Measurements from ENCODE around the gene CSTF3.

Gene CSTF3

GRCh38 chr11:33044285-33044756 is 117.0 kb downstream of the CSTF3 start:
- H2BK120ac ChIP-seq (ENCODE audit: low read depth, low read length) = no peak overlapping the region
- no peak overlapping the region for H3K4me3 ChIP-seq (ENCODE audit: low read length in 2 of 2)
- H2BK5ac ChIP-seq (ENCODE audit: low read length) = no peak overlapping the region
- no peak overlapping the region for H4K91ac ChIP-seq (ENCODE audit: low read depth, low read length, poor library complexity)
- H3K79me1 ChIP-seq (ENCODE audit: low read depth, low read length) = no peaks in the 10 kb centered on the region
- no peak overlapping the region for H2BK15ac ChIP-seq (ENCODE audit: low read length)
- H3K14ac ChIP-seq (ENCODE audit: low read length) = no peak overlapping the region
- H3K23ac ChIP-seq (ENCODE audit: low read depth, low read length, poor library complexity) = no peak overlapping the region
- H3K4me1 ChIP-seq (ENCODE audit: control insufficient read depth in 2 of 2, insufficient read depth in 1 of 2, low read depth in 1 of 2, low read length in 2 of 2) = peaks cover 0 to 6% of the 10 kb centered on the region in 2 donors
- DNase-seq (ENCODE audit: low spot score) = no peak
- WGBS, 2 donors (ENCODE audit: extremely low coverage in 2 of 2, insufficient read length in 2 of 2, insufficient replicate concordance in 1 of 2) = no CpG with 5 or more reads among the region's 4 CpGs
- H3K27ac ChIP-seq (replicated peaks; ENCODE audit: low read length) = no peak overlapping the region
- H3K18ac ChIP-seq (ENCODE audit: low read length) = no peak overlapping the region
- no peak overlapping the region for H3K9ac ChIP-seq (ENCODE audit: low read depth, low read length, poor library complexity)
- H3K9me3 ChIP-seq (replicated peaks in 1 of 2; ENCODE audit: control insufficient read depth in 2 of 2, insufficient read depth in 1 of 2, low read depth in 1 of 2, low read length in 2 of 2) = peaks cover 0 to 14% of the 10 kb centered on the region in 2 donors
- H2BK12ac ChIP-seq (ENCODE audit: low read length) = no peak overlapping the region
- no peak overlapping the region for H4K8ac ChIP-seq (ENCODE audit: low read depth, low read length)
- no peak overlapping the region for H3K4ac ChIP-seq (ENCODE audit: low read length)
- H2AK5ac ChIP-seq (ENCODE audit: low read depth, low read length) = no peak overlapping the region
- no peaks in the 10 kb centered on the region for H3K27me3 ChIP-seq (ENCODE audit: control insufficient read depth in 3 of 3, insufficient read depth in 3 of 3, low read depth in 1 of 3, low read length in 3 of 3)
- H3K36me3 ChIP-seq (replicated peaks in 1 of 2; ENCODE audit: control insufficient read depth in 2 of 2, insufficient read depth in 2 of 2, low read length in 2 of 2) = peaks cover 0 to 58% of the 10 kb centered on the region in 2 donors
- no peak overlapping the region for H2AFZ ChIP-seq (ENCODE audit: low read length)
- H3K4me2 ChIP-seq (ENCODE audit: insufficient read depth, low read length, poor library complexity, severe bottlenecking) = no peak overlapping the region

GRCh38 chr11:33043221-33043830 is 118.0 kb downstream of the CSTF3 start:
- H2BK120ac ChIP-seq (ENCODE audit: low read depth, low read length) = no peak overlapping the region
- WGBS, 2 donors (ENCODE audit: extremely low coverage in 2 of 2, insufficient read length in 2 of 2, insufficient replicate concordance in 1 of 2) = no CpG with 5 or more reads among the region's 2 CpGs
- H2BK15ac ChIP-seq (ENCODE audit: low read length) = no peak overlapping the region
- H2BK12ac ChIP-seq (ENCODE audit: low read length) = no peak overlapping the region
- H4K91ac ChIP-seq (ENCODE audit: low read depth, low read length, poor library complexity) = no peak overlapping the region
- peaks cover 0 to 14% of the 10 kb centered on the region in 2 donors for H3K9me3 ChIP-seq (replicated peaks in 1 of 2; ENCODE audit: control insufficient read depth in 2 of 2, insufficient read depth in 1 of 2, low read depth in 1 of 2, low read length in 2 of 2)
- no peaks in the 10 kb centered on the region for H3K79me1 ChIP-seq (ENCODE audit: low read depth, low read length)
- H3K18ac ChIP-seq (ENCODE audit: low read length) = no peak overlapping the region
- H3K23ac ChIP-seq (ENCODE audit: low read depth, low read length, poor library complexity) = no peak overlapping the region
- no peak overlapping the region for H3K9ac ChIP-seq (ENCODE audit: low read depth, low read length, poor library complexity)
- peaks cover 0 to 6% of the 10 kb centered on the region in 2 donors for H3K4me1 ChIP-seq (ENCODE audit: control insufficient read depth in 2 of 2, insufficient read depth in 1 of 2, low read depth in 1 of 2, low read length in 2 of 2)
- H3K4me3 ChIP-seq (ENCODE audit: low read length in 2 of 2) = no peak overlapping the region
- H3K27ac ChIP-seq (replicated peaks; ENCODE audit: low read length) = no peak overlapping the region
- no peak overlapping the region for H2BK5ac ChIP-seq (ENCODE audit: low read length)
- no peak overlapping the region for H2AFZ ChIP-seq (ENCODE audit: low read length)
- H3K27me3 ChIP-seq (ENCODE audit: control insufficient read depth in 3 of 3, insufficient read depth in 3 of 3, low read depth in 1 of 3, low read length in 3 of 3) = no peaks in the 10 kb centered on the region
- DNase-seq (ENCODE audit: low spot score) = no peak
- H3K4ac ChIP-seq (ENCODE audit: low read length) = no peak overlapping the region
- H3K14ac ChIP-seq (ENCODE audit: low read length) = no peak overlapping the region
- peaks cover 0 to 54% of the 10 kb centered on the region in 2 donors for H3K36me3 ChIP-seq (replicated peaks in 1 of 2; ENCODE audit: control insufficient read depth in 2 of 2, insufficient read depth in 2 of 2, low read length in 2 of 2)
- H2AK5ac ChIP-seq (ENCODE audit: low read depth, low read length) = no peak overlapping the region
- H4K8ac ChIP-seq (ENCODE audit: low read depth, low read length) = no peak overlapping the region
- no peak overlapping the region for H3K4me2 ChIP-seq (ENCODE audit: insufficient read depth, low read length, poor library complexity, severe bottlenecking)

GRCh38 chr11:33040862-33041453 is 120.3 kb downstream of the CSTF3 start:
- no peak overlapping the region for H2AFZ ChIP-seq (ENCODE audit: low read length)
- H4K91ac ChIP-seq (ENCODE audit: low read depth, low read length, poor library complexity) = no peak overlapping the region
- H3K4ac ChIP-seq (ENCODE audit: low read length) = no peak overlapping the region
- peaks cover 0 to 32% of the 10 kb centered on the region in 2 donors for H3K36me3 ChIP-seq (replicated peaks in 1 of 2; ENCODE audit: control insufficient read depth in 2 of 2, insufficient read depth in 2 of 2, low read length in 2 of 2)
- no peak overlapping the region for H3K4me2 ChIP-seq (ENCODE audit: insufficient read depth, low read length, poor library complexity, severe bottlenecking)
- no peaks in the 10 kb centered on the region for H3K79me1 ChIP-seq (ENCODE audit: low read depth, low read length)
- no peak overlapping the region for H2BK120ac ChIP-seq (ENCODE audit: low read depth, low read length)
- DNase-seq (ENCODE audit: low spot score) = no peak
- peak overlapping the region in 1 of 2 donors; percentile 89 for H3K4me3 ChIP-seq (ENCODE audit: low read length in 2 of 2)
- H3K14ac ChIP-seq (ENCODE audit: low read length) = no peak overlapping the region
- no peak overlapping the region for H3K9ac ChIP-seq (ENCODE audit: low read depth, low read length, poor library complexity)
- no peak overlapping the region for H3K27ac ChIP-seq (replicated peaks; ENCODE audit: low read length)
- H3K23ac ChIP-seq (ENCODE audit: low read depth, low read length, poor library complexity) = no peak overlapping the region
- H2BK15ac ChIP-seq (ENCODE audit: low read length) = no peak overlapping the region
- no peak overlapping the region for H2BK5ac ChIP-seq (ENCODE audit: low read length)
- no peak overlapping the region for H2BK12ac ChIP-seq (ENCODE audit: low read length)
- peaks cover 0 to 6% of the 10 kb centered on the region in 2 donors for H3K4me1 ChIP-seq (ENCODE audit: control insufficient read depth in 2 of 2, insufficient read depth in 1 of 2, low read depth in 1 of 2, low read length in 2 of 2)
- H3K18ac ChIP-seq (ENCODE audit: low read length) = no peak overlapping the region
- H4K8ac ChIP-seq (ENCODE audit: low read depth, low read length) = no peak overlapping the region
- WGBS, 2 donors (ENCODE audit: extremely low coverage in 2 of 2, insufficient read length in 2 of 2, insufficient replicate concordance in 1 of 2) = no CpG with 5 or more reads among the region's 5 CpGs
- no peak overlapping the region for H2AK5ac ChIP-seq (ENCODE audit: low read depth, low read length)
- H3K27me3 ChIP-seq (ENCODE audit: control insufficient read depth in 3 of 3, insufficient read depth in 3 of 3, low read depth in 1 of 3, low read length in 3 of 3) = no peaks in the 10 kb centered on the region
- H3K9me3 ChIP-seq (replicated peaks in 1 of 2; ENCODE audit: control insufficient read depth in 2 of 2, insufficient read depth in 1 of 2, low read depth in 1 of 2, low read length in 2 of 2) = peaks cover 0 to 13% of the 10 kb centered on the region in 2 donors

- no peak for DNase-seq (ENCODE audit: low spot score)
- Histone ChIP-seq H3K18ac (ENCODE audit: low read length) (peak overlapping the region; percentile 100), H3K4me3 (ENCODE audit: low read length in 2 of 2) (peak overlapping the region; percentile 89 to 98), H2AFZ (ENCODE audit: low read length) (peak overlapping the region; percentile 99), H3K4me2 (ENCODE audit: insufficient read depth, low read length, poor library complexity, severe bottlenecking) (peak overlapping the region; percentile 63), H3K14ac (ENCODE audit: low read length) (no peak overlapping the region), H2AK5ac (ENCODE audit: low read depth, low read length) (peak overlapping the region; percentile 18), H3K27ac (replicated peaks; ENCODE audit: low read length) (peak overlapping the region; percentile 99), H3K9me3 (replicated peaks in 1 of 2; ENCODE audit: control insufficient read depth in 2 of 2, insufficient read depth in 1 of 2, low read depth in 1 of 2, low read length in 2 of 2) (peaks cover 0 to 7% of the 10 kb centered on the region in 2 donors), H3K4ac (ENCODE audit: low read length) (no peak overlapping the region), H2BK120ac (ENCODE audit: low read depth, low read length) (no peak overlapping the region), H3K79me1 (ENCODE audit: low read depth, low read length) (no peaks in the 10 kb centered on the region), H4K91ac (ENCODE audit: low read depth, low read length, poor library complexity) (no peak overlapping the region), H2BK15ac (ENCODE audit: low read length) (no peak overlapping the region), H2BK5ac (ENCODE audit: low read length) (peak overlapping the region; percentile 99), H3K36me3 (replicated peaks in 1 of 2; ENCODE audit: control insufficient read depth in 2 of 2, insufficient read depth in 2 of 2, low read length in 2 of 2) (peaks cover 0 to 24% of the 10 kb centered on the region in 2 donors), H3K9ac (ENCODE audit: low read depth, low read length, poor library complexity) (no peak overlapping the region), H3K4me1 (ENCODE audit: control insufficient read depth in 2 of 2, insufficient read depth in 1 of 2, low read depth in 1 of 2, low read length in 2 of 2) (peaks cover 0 to 6% of the 10 kb centered on the region in 2 donors), H2BK12ac (ENCODE audit: low read length) (no peak overlapping the region), H3K23ac (ENCODE audit: low read depth, low read length, poor library complexity) (peak overlapping the region; percentile 96), H3K27me3 (ENCODE audit: control insufficient read depth in 3 of 3, insufficient read depth in 3 of 3, low read depth in 1 of 3, low read length in 3 of 3) (no peaks in the 10 kb centered on the region), H4K8ac (ENCODE audit: low read depth, low read length) (no peak overlapping the region)
- no CpG with 5 or more reads among the region's 30 CpGs for WGBS, 2 donors (ENCODE audit: extremely low coverage in 2 of 2, insufficient read length in 2 of 2, insufficient replicate concordance in 1 of 2)
Observed at GRCh38 chr11:33040033-33040861, 121.0 kb downstream of the CSTF3 start.
